Stomach (tissue), 9 donors: ENCODE measurements around the gene CDKN2B-AS1. TPM values are rescaled to one million over a fixed set of nuclear protein-coding genes. Genes with fewer than 3 reads are reported as not detected.

Source experiments
- DNase-seq, 2 donors: peaks; one replicate each; pipeline versions ENCODE4 v3.0.0 to v3.0.0-alpha.2; 2013 to 2019
- H3K27ac ChIP-seq, 5 donors: fragments of 200-600 bp in 4 of 5; sonication (generic) in 4 of 5; one replicate each; pipeline ENCODE4 v1.5.1; 2013 to 2019; ENCODE audit warnings: mild to moderate bottlenecking in 1 of 5, moderate library complexity in 1 of 5
- H3K27me3 ChIP-seq, 3 donors: fragments of 200-600 bp; sonication (generic); one replicate each; pipeline ENCODE4 v1.5.1; 2017 to 2019; ENCODE audit warnings: mixed run types in 1 of 3
- H3K36me3 ChIP-seq, 4 donors: fragments of 200-600 bp; sonication (generic); 1 replicate in 3 of 4; 2 replicates in 1 of 4; pipeline ENCODE4 v1.5.1; 2016 to 2019
- H3K4me1 ChIP-seq, 4 donors: fragments of 200-600 bp; sonication (generic); one replicate each; pipeline ENCODE4 v1.5.1; 2016 to 2019
- H3K4me3 ChIP-seq, 4 donors: fragments of 200-600 bp; sonication (generic) in 3 of 4; one replicate each; pipeline ENCODE4 v1.5.1; 2016 to 2019; ENCODE audit warnings: mild to moderate bottlenecking in 1 of 4
- H3K9me3 ChIP-seq, 4 donors: fragments of 200-600 bp; sonication (generic); one replicate each; pipeline ENCODE4 v1.5.1; 2016 to 2019
- CTCF ChIP-seq, 7 experiments: fragments of 450-650 bp in 4 of 7; fragments of 200-600 bp in 3 of 7; sonication (generic) in 3 of 7; IDR thresholded peaks; one replicate each; pipeline ENCODE4 v1.5.1; 2016 to 2019; ENCODE audit warnings: antibody characterized with exemption in 7 of 7, control low read depth in 2 of 7, mild to moderate bottlenecking in 1 of 7
- EP300 ChIP-seq: sonication (generic); formaldehyde crosslinking; IDR thresholded peaks from one replicate; pipeline ENCODE4 v1.6.1; 2017; ENCODE audit warnings: antibody characterized with exemption
- POLR2A ChIP-seq, 4 donors: fragments of 450-650 bp; IDR thresholded peaks; one replicate each; pipeline ENCODE4 v1.6.1; 2016; ENCODE audit warnings: antibody characterized with exemption in 4 of 4, control low read depth in 2 of 4, mild to moderate bottlenecking in 1 of 4, moderate library complexity in 1 of 4
- POLR2AphosphoS5 ChIP-seq, 3 donors: sonication (generic); formaldehyde crosslinking; IDR thresholded peaks; one replicate each; pipeline ENCODE4 v1.6.1; 2016; ENCODE audit warnings: antibody characterized with exemption in 3 of 3
- WGBS, 5 donors: extraction: QIAGEN DNeasy Blood & Tissue Kit in 3 of 5; methylation state at CpG; one replicate each; pipeline versions ENCODE4 v1.1.5 to v1.1.7; 2013 to 2018; 5-methylcytosine and 5-hydroxymethylcytosine counted together
- intact Hi-C: fragments of 100-400 bp; cut with DNase I; formaldehyde crosslinking; loops from one replicate; pipeline ENCODE4 v1.15.1; 2023; ENCODE audit warnings: low total_unique reads
- polyA plus RNA-seq, 3 donors: library from polyadenylated mRNA; stranded (reverse); fragments of 200-250 nt; gene quantifications; one replicate each; pipeline ENCODE4 v1.2.3, GENCODE V29; 2013
- total RNA-seq, 5 donors: library from RNA; depleted of rRNA; stranded (reverse); fragments of >200 nt; gene quantifications; one replicate each; pipeline versions ENCODE4 v1.1.0 to v1.2.3, GENCODE V29; 2014 to 2016
- donor health status: healthy with polysubstance abuse.
- donor health status: Bipolar disorder and iron deficiency.
- donor health status: healthy.

Gene CDKN2B-AS1
- total and polyA plus RNA-seq, 8 donors = 0.48 to 1.6 (median 1.1) TPM; not detected in 3

- intact Hi-C loops = no loop called here
- no peak overlapping the region for H3K27ac ChIP-seq
Measured at GRCh38 chr9:22040760-22041159, 46.2 kb downstream of the CDKN2B-AS1 start.

GRCh38 chr9:22041344-22041743 lies 46.8 kb downstream of the CDKN2B-AS1 start:
- H3K4me3 ChIP-seq = no peak overlapping the region
- no peaks in the 10 kb centered on the region for H3K27me3 ChIP-seq
- intact Hi-C loops = no loop called here
- peaks cover 0 to 21% (median 5%) of the 10 kb centered on the region in 4 donors for H3K4me1 ChIP-seq
- no peak overlapping the region for H3K27ac ChIP-seq
- no peak for DNase-seq
- TF ChIP-seq EP300 = no peak
- no peak for TF ChIP-seq POLR2A (IDR thresholded peaks at IDR 0.05)
- TF ChIP-seq CTCF (IDR thresholded peaks at IDR 0.05) = no peak
- no peak for TF ChIP-seq POLR2AphosphoS5 (IDR thresholded peaks at IDR 0.05)
- no peaks in the 10 kb centered on the region for H3K9me3 ChIP-seq
- no peaks in the 10 kb centered on the region for H3K36me3 ChIP-seq
- WGBS, 5 donors = 83 to 90% (median 86%) methylated on average over 1 of the region's 1 CpG

More at GRCh38 chr9:22040760-22041159, 46.2 kb downstream of the CDKN2B-AS1 start:
- 31 to 63% (median 47%) methylated on average over 1 of the region's 1 CpG for WGBS, 5 donors
- TF ChIP-seq POLR2A (IDR thresholded peaks at IDR 0.05) (no peak), POLR2AphosphoS5 (IDR thresholded peaks at IDR 0.05) (no peak), CTCF (IDR thresholded peaks at IDR 0.05) (no peak), EP300 (no peak)
- Histone ChIP-seq H3K27me3 (no peaks in the 10 kb centered on the region), H3K4me1 (peaks cover 0 to 21% (median 5%) of the 10 kb centered on the region in 4 donors), H3K36me3 (no peaks in the 10 kb centered on the region), H3K9me3 (no peaks in the 10 kb centered on the region), H3K4me3 (no peak overlapping the region)
- DNase-seq = no peak

- intact Hi-C loops = no loop called here
- Histone ChIP-seq H3K27ac (no peak overlapping the region), H3K4me1 (peaks cover 0 to 21% (median 5%) of the 10 kb centered on the region in 4 donors), H3K4me3 (no peak overlapping the region), H3K27me3 (no peaks in the 10 kb centered on the region), H3K36me3 (no peaks in the 10 kb centered on the region), H3K9me3 (no peaks in the 10 kb centered on the region)
- 29 to 55% (median 32%) methylated on average over 1 of the region's 1 CpG for whole genome bisulfite sequencing, 5 donors
- TF ChIP-seq POLR2AphosphoS5 (IDR thresholded peaks at IDR 0.05) (peak in 1 of 3 donors; percentile 55), EP300 (no peak), CTCF (IDR thresholded peaks at IDR 0.05) (no peak)
- DNase-seq = peak; percentile 71 to 87
Measured at GRCh38 chr9:22041775-22042174, 47.2 kb downstream of the CDKN2B-AS1 start.

DNA sequence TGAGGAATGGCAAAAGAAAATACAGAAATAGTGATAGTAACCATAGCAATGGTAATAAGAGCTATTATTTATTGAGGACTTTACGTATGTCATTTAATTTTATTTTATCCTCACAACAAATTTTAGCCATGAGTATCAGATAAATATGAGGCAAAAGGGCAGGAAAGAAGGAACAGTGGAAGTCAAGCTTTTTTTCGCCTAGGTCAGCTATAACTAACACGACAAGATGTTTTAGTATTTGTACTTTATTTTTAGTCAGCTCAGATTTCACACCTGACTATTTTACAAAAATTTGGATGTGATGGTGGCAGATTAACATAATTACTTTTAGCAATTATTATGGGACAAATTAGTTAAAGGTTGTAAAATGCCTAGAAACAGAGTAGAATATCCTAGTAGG lies 49.3 kb downstream of the CDKN2B-AS1 start:
- DNase-seq = no peak
- WGBS, 5 donors = 48 to 69% (median 55%) methylated on average over 3 of the region's 3 CpGs
- H3K36me3 ChIP-seq = no peaks in the 10 kb centered on the region
- H3K4me1 ChIP-seq = peaks cover 0 to 14% (median 0%) of the 10 kb centered on the region in 4 donors
- no peak overlapping the region for H3K4me3 ChIP-seq
- no peaks in the 10 kb centered on the region for H3K27me3 ChIP-seq
- no peaks in the 10 kb centered on the region for H3K9me3 ChIP-seq
- no peak for TF ChIP-seq POLR2AphosphoS5 (IDR thresholded peaks at IDR 0.05)
- no peak for TF ChIP-seq CTCF (IDR thresholded peaks at IDR 0.05)
- no peak for TF ChIP-seq EP300
- no peak overlapping the region for H3K27ac ChIP-seq
- intact Hi-C loops = no loop called here
